DMS114 treated with DMSO at 0.1 percent for 48 hours (cell line): ENCODE data around the gene COLEC11.

ENCODE experiments used
- DNase-seq: peaks from one replicate; lab custom pipeline; 2025; ENCODE audit not compliant: unreplicated experiment; lab: John Stamatoyannopoulos, UW

COLEC11 gene

GRCh38 chr2:3670376-3670775 lies 75.5 kb downstream of the COLEC11 start:
- DNase-seq: no peak

DNA sequence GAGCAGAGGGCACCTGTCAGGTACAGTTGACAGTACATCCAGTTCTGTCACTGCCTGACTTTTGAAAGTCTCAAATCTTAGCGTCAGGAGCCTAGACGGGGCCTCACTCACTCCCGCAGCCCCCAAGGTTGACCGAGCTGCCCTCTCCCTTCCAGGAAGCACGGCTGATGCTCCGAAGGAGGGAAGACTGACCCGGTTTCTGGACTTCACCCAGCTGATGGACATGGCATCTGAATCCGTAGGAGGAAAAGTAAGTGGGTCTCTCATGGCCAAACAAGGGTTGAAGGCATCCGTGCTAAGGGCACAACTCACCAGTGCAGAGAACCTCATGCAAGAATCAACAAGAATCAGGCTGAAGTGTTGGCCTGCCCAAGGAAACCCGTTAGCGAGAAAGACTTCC lies 76.0 kb downstream of the COLEC11 start:
- no peak for DNase-seq

GRCh38 chr2:3672861-3673678 lies 78.2 kb downstream of the COLEC11 start:
- no peak for DNase-seq

- no peak for DNase-seq
These were observed 79.3 kb downstream of the COLEC11 start for GRCh38 chr2:3674066-3674845.

GRCh38 chr2:3675687-3676086 lies 80.8 kb downstream of the COLEC11 start:
- DNase-seq: no peak

- no peak for DNase-seq
These were observed 82.5 kb downstream of the COLEC11 start for GRCh38 chr2:3677436-3677835.

- DNase-seq: no peak
These were observed 83.3 kb downstream of the COLEC11 start for GRCh38 chr2:3678212-3678611.

DNA sequence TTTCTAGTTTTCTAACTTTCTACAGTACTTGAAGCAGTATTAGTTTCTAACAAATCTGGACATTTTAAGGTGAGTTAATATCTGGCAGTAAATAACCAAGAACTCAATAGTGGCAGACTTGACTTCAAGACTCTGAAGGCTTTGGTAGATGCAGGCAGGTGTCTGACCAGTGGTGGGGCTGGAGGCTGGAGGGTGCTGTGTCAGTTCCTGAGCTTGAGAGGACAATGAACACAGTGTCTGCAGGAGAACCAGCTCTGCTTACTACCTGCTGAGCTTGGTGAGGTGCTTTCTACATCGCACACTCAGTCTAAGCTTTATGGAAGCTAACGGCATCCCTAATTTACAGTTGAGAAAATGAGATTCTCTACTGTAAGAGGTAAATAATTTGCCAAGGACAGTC lies 84.3 kb downstream of the COLEC11 start:
- DNase-seq: no peak

- no peak for DNase-seq
These were observed 84.9 kb downstream of the COLEC11 start for GRCh38 chr2:3679616-3680393.

DNA sequence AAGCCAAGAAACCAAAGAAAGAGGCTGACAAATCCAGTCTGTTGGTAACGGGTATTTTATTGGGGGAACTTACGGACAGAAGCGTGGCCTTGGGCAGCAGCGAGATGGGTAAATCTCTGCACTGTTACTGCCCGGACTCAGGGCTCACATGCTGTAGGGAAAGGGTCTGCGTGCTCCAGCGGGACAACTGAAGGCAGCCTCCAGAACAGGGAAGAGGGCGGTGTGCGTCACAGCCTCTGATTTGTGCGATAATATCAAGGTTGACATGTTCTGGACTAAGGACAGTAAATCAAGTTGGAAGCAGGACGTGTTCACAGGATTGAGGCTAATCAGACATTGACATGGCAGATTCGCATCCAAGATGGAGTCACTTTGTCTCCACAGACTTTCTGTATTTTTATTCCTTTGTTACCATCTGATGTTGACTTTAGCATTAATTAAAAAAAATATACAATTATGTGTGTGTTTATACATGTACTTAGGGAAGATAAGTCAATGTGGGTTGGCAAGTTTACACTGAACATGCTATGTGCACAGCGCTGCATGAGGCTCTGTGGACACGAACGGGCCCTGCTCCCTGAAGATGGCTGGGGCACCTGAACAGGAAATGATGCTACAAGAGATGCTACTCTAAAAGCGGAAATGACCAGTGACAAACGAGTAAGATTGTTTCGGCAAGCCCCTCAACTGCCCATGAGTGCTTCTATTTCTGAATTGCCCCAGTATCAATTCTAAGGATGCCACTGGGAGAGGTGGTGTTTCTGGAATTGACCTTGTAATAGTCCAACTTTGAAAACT lies 85.8 kb downstream of the COLEC11 start:
- DNase-seq: no peak

- no peak for DNase-seq
These were observed 86.7 kb downstream of the COLEC11 start for GRCh38 chr2:3681625-3682024.

- DNase-seq: no peak
These were observed 87.9 kb downstream of the COLEC11 start for GRCh38 chr2:3682811-3683210.

DNA sequence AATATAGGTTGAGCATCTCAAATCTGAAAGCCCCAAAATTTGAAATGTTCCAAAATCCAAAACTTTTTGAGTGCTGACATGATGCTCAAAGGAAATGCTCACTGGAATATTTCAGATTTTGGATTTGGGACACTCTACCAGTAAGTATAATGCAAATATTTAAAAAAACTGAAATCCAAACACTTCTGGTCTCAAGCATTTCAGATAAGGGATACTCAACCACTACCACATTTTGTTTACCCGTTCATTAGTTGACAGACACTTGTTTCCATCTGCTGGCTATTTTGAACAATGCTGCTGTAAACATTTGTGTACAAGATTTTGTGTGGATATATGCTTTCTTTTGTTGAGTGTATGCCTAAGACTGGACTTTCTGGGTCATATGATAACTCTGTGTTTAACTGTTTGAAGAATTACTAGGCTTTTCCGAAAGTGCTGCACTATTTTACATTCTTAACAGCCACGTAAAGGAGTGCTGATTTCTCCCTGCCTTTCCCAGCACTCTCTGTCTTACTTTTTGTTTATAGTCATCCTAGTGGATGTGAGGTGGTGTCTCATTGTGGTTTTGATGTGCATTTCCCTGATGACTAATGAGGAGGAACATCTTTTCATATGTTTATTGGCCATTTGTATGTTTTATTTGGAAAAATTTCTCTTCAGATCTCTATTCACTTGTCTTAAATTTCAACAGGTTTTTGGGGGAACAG lies 89.0 kb downstream of the COLEC11 start:
- DNase-seq: peak; percentile 3

DNA sequence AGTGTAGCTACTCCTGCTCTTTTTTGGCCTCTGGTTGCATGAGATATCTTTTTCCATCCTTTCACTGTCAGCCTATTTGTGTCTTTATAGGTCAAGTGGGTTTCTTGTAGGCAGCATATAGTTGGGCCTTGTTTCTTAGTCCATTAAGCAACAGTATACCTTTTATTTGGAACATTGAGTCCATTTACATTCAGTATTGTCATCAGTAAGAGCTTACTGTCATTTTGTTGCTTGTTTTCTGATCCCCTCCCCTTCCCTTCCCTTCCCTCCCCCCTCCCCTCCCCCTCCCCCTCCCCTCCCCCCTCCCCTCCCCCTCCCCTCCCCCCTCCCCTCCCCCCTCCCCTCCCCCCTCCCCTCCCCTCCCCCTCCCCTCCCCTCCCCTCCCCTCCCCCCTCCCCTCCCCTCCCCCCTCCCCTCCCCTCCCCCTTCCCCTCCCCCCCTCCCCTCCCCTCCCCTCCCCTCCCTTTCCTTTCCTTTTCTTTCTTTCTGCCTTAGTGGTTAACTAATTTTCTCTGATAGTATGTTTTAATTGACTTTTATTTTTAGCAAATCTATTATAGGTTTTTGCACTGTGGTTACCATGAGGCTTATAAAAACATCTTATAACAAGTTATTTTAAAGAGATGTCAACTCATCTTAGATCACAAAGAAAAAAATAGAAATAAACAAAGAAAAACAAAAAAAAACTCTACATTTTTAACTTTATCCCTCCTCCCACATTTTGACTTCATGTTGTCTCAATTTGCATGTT lies 95.3 kb downstream of the COLEC11 start:
- no peak for DNase-seq

DNA sequence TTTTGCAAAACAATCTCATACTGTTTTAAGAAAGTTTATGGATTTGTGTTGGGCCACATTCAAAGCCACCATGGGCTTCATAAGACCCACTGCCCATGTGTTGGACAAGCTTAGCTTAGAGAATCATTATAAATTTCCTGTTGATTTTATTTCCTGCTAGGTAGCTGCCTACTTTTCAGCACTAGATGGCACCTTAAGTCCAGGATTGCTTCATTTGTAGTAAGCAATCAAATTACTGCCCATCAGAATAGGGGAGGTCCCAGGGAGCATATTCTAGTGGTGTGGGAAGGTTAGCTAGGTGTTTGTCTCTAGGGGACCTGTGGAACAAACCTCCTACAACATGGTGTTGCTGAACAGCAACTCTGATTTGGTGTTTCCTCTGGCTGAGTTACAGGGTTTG lies 97.5 kb downstream of the COLEC11 start:
- DNase-seq: peak; percentile 40
